GM12878 (cell line): Measurements from ENCODE around the gene RPGR. TPM values are rescaled to one million over a fixed set of nuclear protein-coding genes. Genes with fewer than 3 reads are reported as not detected.
A peak's percentile ranks its signal among the peaks of the same experiment; 100 is the strongest.

Source experiments
- ATF2 ChIP-seq: IDR thresholded peaks from 2 replicates; pipeline ENCODE4 v1.6.1; 2012; ENCODE audit warnings: low read length, inconsistent platforms
- ATF7 ChIP-seq: fragments of 450-650 bp; IDR thresholded peaks from 2 replicates; pipeline ENCODE4 v1.6.1; 2016; ENCODE audit warnings: low read depth, mild to moderate bottlenecking
- CHD2 ChIP-seq: IDR thresholded peaks from 2 replicates; pipeline ENCODE4 v1.6.1; 2011; ENCODE audit warnings: low read depth, low read length, improper control_type of control experiment, borderline replicate concordance
- CHD4 ChIP-seq: fragments of 200-600 bp; sonication (generic); IDR thresholded peaks from 2 replicates; pipeline ENCODE4 v1.6.1; 2016; ENCODE audit warnings: mild to moderate bottlenecking
- CREB1 ChIP-seq: IDR thresholded peaks from 2 replicates; pipeline ENCODE4 v1.6.1; 2012; ENCODE audit warnings: low read depth, mild to moderate bottlenecking, inconsistent platforms
- EED ChIP-seq: sonication (generic); IDR thresholded peaks from 2 replicates; pipeline ENCODE4 v1.6.1; 2016; ENCODE audit warnings: antibody characterized with exemption, low read depth
- HDAC2 ChIP-seq: fragments of 200-600 bp; sonication (generic); IDR thresholded peaks from 2 replicates; pipeline ENCODE4 v1.6.1; 2017
- HSF1 ChIP-seq: fragments of 150-350 bp; IDR thresholded peaks from 2 replicates; pipeline ENCODE4 v1.6.1; 2014; ENCODE audit warnings: mild to moderate bottlenecking, low read depth, low read length
- IKZF1 ChIP-seq: fragments of 450-650 bp; conservative IDR thresholded peaks from 2 replicates; pipeline ENCODE4 v1.6.1; 2017; ENCODE audit warnings: antibody characterized with exemption, mild to moderate bottlenecking
- IRF4 ChIP-seq: IDR thresholded peaks from 2 replicates; pipeline ENCODE4 v1.6.1; 2011; ENCODE audit warnings: low read depth, low read length
- MAX ChIP-seq: IDR thresholded peaks from 2 replicates; pipeline ENCODE4 v1.6.1; 2012; ENCODE audit warnings: low read depth, low read length, improper control_type of control experiment
- MXI1 ChIP-seq: fragments of 150-350 bp; IDR thresholded peaks from 2 replicates; pipeline ENCODE4 v1.6.1; 2011; ENCODE audit warnings: low read depth, mild to moderate bottlenecking, inconsistent platforms, low read length, improper control_type of control experiment
- PAX5 ChIP-seq: IDR thresholded peaks from 2 replicates; pipeline ENCODE4 v1.6.1; 2011; ENCODE audit warnings: low read depth, low read length, borderline replicate concordance
- PML ChIP-seq: IDR thresholded peaks from 2 replicates; pipeline ENCODE4 v1.6.1; 2012; ENCODE audit warnings: low read length, inconsistent platforms
- POLR2A ChIP-seq: IDR thresholded peaks from 2 replicates; pipeline ENCODE4 v1.6.1; 2011; ENCODE audit warnings: low read depth, mild to moderate bottlenecking, low read length
- SMAD5 ChIP-seq: IDR thresholded peaks from 2 replicates; pipeline ENCODE4 v1.6.1; 2016; ENCODE audit warnings: antibody characterized with exemption, low read depth
- SMARCA5 ChIP-seq: fragments of 450-650 bp; IDR thresholded peaks from 2 replicates; pipeline ENCODE4 v1.6.1; 2017; ENCODE audit warnings: mild to moderate bottlenecking
- SP1 ChIP-seq: IDR thresholded peaks from one replicate; pipeline ENCODE4 v1.6.1; 2011; ENCODE audit warnings: low read depth, low read length
- TCF12 ChIP-seq: IDR thresholded peaks from 2 replicates; pipeline ENCODE4 v1.6.1; 2011; ENCODE audit warnings: low read depth, mild to moderate bottlenecking, low read length
- ZBTB4 ChIP-seq: fragments of 450-650 bp; formaldehyde crosslinking; IDR thresholded peaks from 2 replicates; pipeline ENCODE4 v1.4.0; 2022; ENCODE audit warnings: mild to moderate bottlenecking, moderate library complexity
- ZNF687 ChIP-seq: fragments of 450-650 bp; IDR thresholded peaks from 2 replicates; pipeline ENCODE4 v1.6.1; 2017; ENCODE audit warnings: mild to moderate bottlenecking, moderate library complexity
- polyA plus RNA-seq, 11 experiments: library from polyadenylated mRNA; depleted of rRNA in 4 of 11; unstranded in 6 of 11; stranded (reverse) in 5 of 11; fragments of >200 nt; fragmentation: Nextera tagmentation in 4 of 11; fragmentation: Illumina TruSeq in 1 of 11; extraction: Ambion mirVana in 4 of 11; extraction: Trizol in 1 of 11; gene quantifications; 1 replicate in 1 of 11; 2 replicates in 10 of 11; pipeline versions ENCODE4 v1.2.1 to v1.2.3, GENCODE V29; 2011 to 2016; ENCODE audit warnings: inconsistent platforms in 2 of 11, missing spikeins in 2 of 11, low read depth in 1 of 11
- total RNA-seq, 4 experiments: library from RNA; depleted of rRNA in 3 of 4; stranded (reverse); fragments of >200 nt in 3 of 4; fragmentation: Illumina TruSeq in 1 of 4; extraction: Trizol in 1 of 4; gene quantifications; 2 replicates each; pipeline versions ENCODE4 v1.2.1 to v1.2.3, GENCODE V29; 2013 to 2021

The RPGR gene
- total and polyA plus RNA-seq, 10 of the 15 experiments (the other 5 are each of a cell fraction or from before 2014, with no cell fraction given): 5.5 to 13.4 (median 7.6) TPM

DNA sequence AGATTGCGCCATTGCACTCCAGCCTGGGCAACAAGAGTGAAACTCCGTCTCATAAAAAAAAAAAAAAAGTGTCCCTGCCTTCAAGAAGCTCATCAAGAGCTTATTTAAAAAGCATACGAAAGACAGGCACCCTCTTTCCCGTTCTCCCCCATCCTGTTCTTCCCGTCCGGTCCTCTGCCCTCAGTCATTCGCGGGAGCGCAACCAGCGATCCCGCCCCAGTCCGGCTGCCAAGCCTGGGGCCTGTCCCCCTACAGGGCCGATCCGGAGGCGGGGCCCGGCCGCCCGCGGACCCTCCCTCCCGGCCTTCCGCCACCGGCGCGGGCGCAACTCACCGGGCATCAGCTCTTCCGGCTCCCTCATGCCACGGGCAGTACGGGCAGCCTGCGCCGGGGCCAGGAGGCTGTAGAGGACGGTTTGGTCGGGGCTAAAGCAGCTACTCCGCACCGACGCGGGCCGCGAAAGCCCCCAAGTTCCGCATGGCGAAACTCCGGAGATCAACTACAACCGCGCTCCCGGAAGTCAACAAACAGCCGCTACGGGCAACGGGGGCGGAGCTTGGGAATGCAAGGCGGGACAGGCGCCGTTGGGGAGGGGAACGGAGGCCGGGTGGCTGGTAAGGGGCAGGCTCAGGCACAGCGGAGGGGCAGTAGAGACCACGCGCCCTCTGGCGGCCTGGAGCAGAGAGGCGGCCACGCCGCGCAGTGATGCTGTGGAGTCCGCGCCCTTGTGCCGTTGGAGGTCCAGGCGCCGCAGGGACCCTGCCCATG lies at the start of gene RPGR (continued):
- TF ChIP-seq ZNF687 (no peak), HDAC2 (no peak), ZBTB4 (CRISPR knock-in tag) (no peak), CHD2 (peak; percentile 62; the same call in 1 of the 2 replicates), ATF7 (no peak), SP1 (peak; percentile 53), SMAD5 (no peak), MAX (no peak; the same call in 1 of the 2 replicates), EED (0 out of 2 replicates have a peak, but pooled peaks have one; percentile 17), SMARCA5 (peak; percentile 71; the same call in 1 of the 2 replicates), CREB1 (peak; percentile 51; the same call in 1 of the 2 replicates), HSF1 (no peak), PAX5 (peak; percentile 59; the same call in 1 of the 2 replicates), IKZF1 (peak; percentile 59), MXI1 (peak; percentile 91), POLR2A (peak; percentile 63), TCF12 (no peak), IRF4 (no peak), CHD4 (no peak), ATF2 (no peak), PML (no peak)
